ENCODE results near the gene CDCA4.
"Not testable (repeated sequence)": the region's sequence is repeated elsewhere in the genome, so short reads cannot be mapped to it uniquely, and the experiment has no call there.

CDCA4 gene

GRCh38 chr14:105034315-105035039 is 13.6 kb upstream of the CDCA4 start:
- in situ Hi-C loops (cut with MboI; ENCODE audit: low pct_unique_long_range_greater_than_20kb, low sequenced_read_pairs, unreplicated experiment) = loop anchor here (25.0 kb wide), 1 partner anchor 272 kb away; the partner anchor contains the start of gene SIVA1
- DNase-seq (ENCODE audit: low spot score) = no peak
- TF ChIP-seq CTCF (IDR thresholded peaks at IDR 0.05; ENCODE audit: extremely low read depth, insufficient read depth, missing control alignments) = no peak

GRCh38 chr14:105033412-105033900 is 12.6 kb upstream of the CDCA4 start:
- in situ Hi-C loops (cut with MboI; ENCODE audit: low pct_unique_long_range_greater_than_20kb, low sequenced_read_pairs, unreplicated experiment) = loop anchor here (25.0 kb wide), 1 partner anchor 271 kb away; the partner anchor contains the start of gene SIVA1
- DNase-seq (ENCODE audit: low spot score) = not testable (repeated sequence)

- not testable (repeated sequence) for DNase-seq (ENCODE audit: low spot score)
- in situ Hi-C loops (cut with MboI; ENCODE audit: low pct_unique_long_range_greater_than_20kb, low sequenced_read_pairs, unreplicated experiment) = loop anchor here (25.0 kb wide), 1 partner anchor 270 kb away; the partner anchor contains the start of gene SIVA1
Measured at GRCh38 chr14:105032451-105032901, 11.6 kb upstream of the CDCA4 start.

GRCh38 chr14:105030836-105031396 is 10.0 kb upstream of the CDCA4 start:
- in situ Hi-C loops (cut with MboI; ENCODE audit: low pct_unique_long_range_greater_than_20kb, low sequenced_read_pairs, unreplicated experiment) = loop anchor here (25.0 kb wide), 1 partner anchor 269 kb away; the partner anchor contains the start of gene SIVA1
- no peak for DNase-seq (ENCODE audit: low spot score)
- TF ChIP-seq CTCF (IDR thresholded peaks at IDR 0.05; ENCODE audit: extremely low read depth, insufficient read depth, missing control alignments) = no peak

GRCh38 chr14:105030194-105030593 is 9.3 kb upstream of the CDCA4 start:
- in situ Hi-C loops (cut with MboI; ENCODE audit: low pct_unique_long_range_greater_than_20kb, low sequenced_read_pairs, unreplicated experiment) = loop anchor here (25.0 kb wide), 1 partner anchor 268 kb away; the partner anchor contains the start of gene SIVA1
- no peak for TF ChIP-seq CTCF (IDR thresholded peaks at IDR 0.05; ENCODE audit: extremely low read depth, insufficient read depth, missing control alignments)
- no peak for DNase-seq (ENCODE audit: low spot score)

GRCh38 chr14:105029402-105029801 is 8.5 kb upstream of the CDCA4 start:
- TF ChIP-seq CTCF (IDR thresholded peaks at IDR 0.05; ENCODE audit: extremely low read depth, insufficient read depth, missing control alignments) = no peak
- in situ Hi-C loops (cut with MboI; ENCODE audit: low pct_unique_long_range_greater_than_20kb, low sequenced_read_pairs, unreplicated experiment) = loop anchor here (25.0 kb wide), 1 partner anchor 267 kb away; the partner anchor contains the start of gene SIVA1
- no peak for DNase-seq (ENCODE audit: low spot score)

GRCh38 chr14:105028251-105028927 is 7.5 kb upstream of the CDCA4 start:
- no peak for TF ChIP-seq CTCF (IDR thresholded peaks at IDR 0.05; ENCODE audit: extremely low read depth, insufficient read depth, missing control alignments)
- in situ Hi-C loops (cut with MboI; ENCODE audit: low pct_unique_long_range_greater_than_20kb, low sequenced_read_pairs, unreplicated experiment) = loop anchor here (25.0 kb wide), 1 partner anchor 266 kb away; the partner anchor contains the start of gene SIVA1
- DNase-seq (ENCODE audit: low spot score) = no peak

- not testable (repeated sequence) for DNase-seq (ENCODE audit: low spot score)
- in situ Hi-C loops (cut with MboI; ENCODE audit: low pct_unique_long_range_greater_than_20kb, low sequenced_read_pairs, unreplicated experiment) = loop anchor here (25.0 kb wide), 1 partner anchor 265 kb away; the partner anchor contains the start of gene SIVA1
Measured at GRCh38 chr14:105027718-105028117, 6.8 kb upstream of the CDCA4 start.
